HepG2 (cell line): ENCODE measurements around the gene KLHL36. TPM values are rescaled to one million over a fixed set of nuclear protein-coding genes. Genes with fewer than 3 reads are reported as not detected.

Experiments
- ARID3A ChIP-seq: IDR thresholded peaks from 2 replicates; pipeline ENCODE4 v1.6.1; 2012; ENCODE audit warnings: low read depth, low read length, improper control_type of control experiment
- ATF7-NPFF ChIP-seq: sonication (generic); formaldehyde crosslinking; IDR thresholded peaks from 2 replicates; pipeline ENCODE4 v1.8.1; 2023; ENCODE audit warnings: mild to moderate bottlenecking, low read depth, missing genetic modification reagents, moderate library complexity
- CBX5 ChIP-seq: sonication (generic); formaldehyde crosslinking; IDR thresholded peaks from 2 replicates; pipeline ENCODE4 v1.4.0; 2020; ENCODE audit warnings: missing genetic modification reagents, borderline replicate concordance
- CHD2 ChIP-seq: IDR thresholded peaks from 2 replicates; pipeline ENCODE4 v1.6.1; 2011; ENCODE audit warnings: low read depth, low read length, improper control_type of control experiment
- CHD4 ChIP-seq: fragments of 200-600 bp; sonication (generic); IDR thresholded peaks from 2 replicates; pipeline ENCODE4 v1.7.0; 2017; ENCODE audit warnings: mild to moderate bottlenecking, low read length, borderline replicate concordance
- EEA1 ChIP-seq: sonication (generic); formaldehyde crosslinking; IDR thresholded peaks from 2 replicates; pipeline ENCODE4 v1.5.1; 2020; ENCODE audit warnings: mild to moderate bottlenecking, missing genetic modification reagents, borderline replicate concordance
- ELF3 ChIP-seq: IDR thresholded peaks from 2 replicates; pipeline ENCODE4 v1.6.1; 2016; ENCODE audit warnings: missing genetic modification reagents, missing compliant biosample characterization
- FOXO4 ChIP-seq: sonication (generic); formaldehyde crosslinking; conservative IDR thresholded peaks from 2 replicates; pipeline ENCODE4 v1.8.1; 2023; ENCODE audit warnings: missing genetic modification reagents
- IRX3 ChIP-seq: sonication (generic); formaldehyde crosslinking; IDR thresholded peaks from 2 replicates; pipeline ENCODE4 v1.8.1; 2023; ENCODE audit warnings: mild to moderate bottlenecking, low read depth, missing genetic modification reagents, borderline replicate concordance
- ISL2 ChIP-seq: sonication (generic); formaldehyde crosslinking; IDR thresholded peaks from 2 replicates; pipeline ENCODE4 v1.5.0; 2020; ENCODE audit warnings: missing genetic modification reagents
- JUN ChIP-seq: sonication (generic); formaldehyde crosslinking; IDR thresholded peaks from 2 replicates; pipeline ENCODE4 v1.4.0; 2020; ENCODE audit warnings: mild to moderate bottlenecking, missing genetic modification reagents
- JUNB ChIP-seq: sonication (generic); formaldehyde crosslinking; IDR thresholded peaks from 2 replicates; pipeline ENCODE4 v1.8.0; 2022; ENCODE audit warnings: missing genetic modification reagents, mild to moderate bottlenecking, borderline replicate concordance
- MAX ChIP-seq: IDR thresholded peaks from 2 replicates; pipeline ENCODE4 v1.6.1; 2012; ENCODE audit warnings: inconsistent platforms
- NFE2L1 ChIP-seq: sonication (generic); formaldehyde crosslinking; IDR thresholded peaks from 2 replicates; pipeline ENCODE4 v1.4.0; 2020; ENCODE audit warnings: missing genetic modification reagents, mild to moderate bottlenecking, borderline replicate concordance
- NRL ChIP-seq: sonication (generic); formaldehyde crosslinking; IDR thresholded peaks from 2 replicates; pipeline ENCODE4 v1.5.0; 2020; ENCODE audit warnings: missing genetic modification reagents, mild to moderate bottlenecking, moderate library complexity, borderline replicate concordance
- SRSF1 ChIP-seq: fragments of 200-400 bp; formaldehyde crosslinking; optimal IDR thresholded peaks from 2 replicates; pipeline ENCODE3; 2017; ENCODE audit warnings: mild to moderate bottlenecking, low read depth, low read length, moderate library complexity
- TFDP1 ChIP-seq: IDR thresholded peaks from 2 replicates; pipeline ENCODE4 v1.6.1; 2016; ENCODE audit warnings: missing compliant biosample characterization, missing genetic modification reagents, borderline replicate concordance
- TFE3 ChIP-seq: IDR thresholded peaks from 2 replicates; pipeline ENCODE4 v1.6.1; 2016
- ZNF205 ChIP-seq: IDR thresholded peaks from 2 replicates; pipeline ENCODE4 v1.6.1; 2018; ENCODE audit warnings: missing biosample characterization, missing genetic modification reagents
- ZNF225 ChIP-seq: sonication (generic); formaldehyde crosslinking; IDR thresholded peaks from 2 replicates; pipeline ENCODE4 v1.4.0; 2020; ENCODE audit warnings: mild to moderate bottlenecking, missing genetic modification reagents
- ZNF629 ChIP-seq: sonication (generic); formaldehyde crosslinking; conservative IDR thresholded peaks from 2 replicates; pipeline ENCODE4 v1.5.0; 2020; ENCODE audit warnings: missing genetic modification reagents
- ZNF704 ChIP-seq: sonication (generic); formaldehyde crosslinking; IDR thresholded peaks from 2 replicates; pipeline ENCODE4 v1.8.1; 2023; ENCODE audit warnings: mild to moderate bottlenecking, inconsistent platforms, moderate library complexity, missing genetic modification reagents, borderline replicate concordance
- ZNF780A ChIP-seq: sonication (generic); formaldehyde crosslinking; IDR thresholded peaks from 2 replicates; pipeline ENCODE4 v1.8.0; 2022; ENCODE audit warnings: mild to moderate bottlenecking, missing genetic modification reagents, moderate library complexity
- polyA plus RNA-seq, 8 experiments: library from polyadenylated mRNA; depleted of rRNA in 3 of 8; stranded (reverse) in 7 of 8; unstranded in 1 of 8; fragments of >200 nt; fragmentation: Illumina TruSeq in 4 of 8; extraction: Trizol in 4 of 8; gene quantifications; 2 replicates each; pipeline versions ENCODE4 v1.2.1 to v1.2.3, GENCODE V29; 2011 to 2016; ENCODE audit warnings: low read depth in 4 of 8, missing spikeins in 1 of 8, mixed read lengths in 1 of 8; ENCODE audit not compliant: insufficient read depth in 1 of 8
- total RNA-seq, 5 experiments: library from RNA; depleted of rRNA; stranded (reverse); fragments of >200 nt; fragmentation: Illumina TruSeq; extraction: Trizol; gene quantifications; 2 replicates each; pipeline ENCODE4 v1.2.3, GENCODE V29; 2016; ENCODE audit warnings: low read depth in 1 of 5

Gene KLHL36
- total and polyA plus RNA-seq, 2 of the 13 experiments (the other 11 are each of a cell fraction or from before 2014, with no cell fraction given): 24.3 to 26.0 TPM

- 0 out of 2 replicates have a peak, but pooled peaks have one; percentile 47 for TF ChIP-seq TFE3 (CRISPR knock-in tag)
- TF ChIP-seq CHD2: no peak
- TF ChIP-seq ZNF225: peak; percentile 84
- 0 out of 2 replicates have a peak, but pooled peaks have one; percentile 44 for TF ChIP-seq EEA1
- TF ChIP-seq ZNF780A (CRISPR knock-in tag): no peak
- no peak for TF ChIP-seq ZNF629 (CRISPR knock-in tag)
- TF ChIP-seq CHD4: no peak
- no peak for TF ChIP-seq ARID3A
- TF ChIP-seq CBX5 (CRISPR knock-in tag): no peak
- TF ChIP-seq ELF3 (CRISPR knock-in tag): no peak
- TF ChIP-seq MAX: peak; percentile 63; the same call in 1 of the 2 replicates
- no peak for TF ChIP-seq SRSF1
- 0 out of 2 replicates have a peak, but pooled peaks have one; percentile 87 for TF ChIP-seq FOXO4
- 0 out of 2 replicates have a peak, but pooled peaks have one; percentile 63 for TF ChIP-seq ZNF205 (CRISPR knock-in tag)
- no peak for TF ChIP-seq TFDP1 (CRISPR knock-in tag)
- TF ChIP-seq ZNF704: peak; percentile 86
- no peak for TF ChIP-seq ATF7-NPFF (CRISPR knock-in tag)
- TF ChIP-seq IRX3 (CRISPR knock-in tag): no peak
- no peak for TF ChIP-seq JUNB
- TF ChIP-seq NFE2L1: peak; percentile 68; the same call in 1 of the 2 replicates
- TF ChIP-seq ISL2 (CRISPR knock-in tag): no peak
- no peak for TF ChIP-seq JUN
- TF ChIP-seq NRL: 0 out of 2 replicates have a peak, but pooled peaks have one; percentile 52
Observed at GRCh38 chr16:84699147-84699711, 50.9 kb downstream of the KLHL36 start (continued).
